Stimulated activated CD4-positive, alpha-beta T cell treated with anti-CD3 and anti-CD28 coated beads, Interleukin-15, amount 100 ng/mL, for 1 hour (primary cell): ENCODE data around the gene PKP3.
"Not testable (repeated sequence)": the region's sequence is repeated elsewhere in the genome, so short reads cannot be mapped to it uniquely, and the experiment has no call there.

Source experiments
- DNase-seq, 2 donors: peaks; one replicate each; pipeline ENCODE4 v3.0.0-alpha.2; 2020; ENCODE audit warnings: low read depth in 1 of 2, low spot score in 1 of 2

Gene PKP3

DNA sequence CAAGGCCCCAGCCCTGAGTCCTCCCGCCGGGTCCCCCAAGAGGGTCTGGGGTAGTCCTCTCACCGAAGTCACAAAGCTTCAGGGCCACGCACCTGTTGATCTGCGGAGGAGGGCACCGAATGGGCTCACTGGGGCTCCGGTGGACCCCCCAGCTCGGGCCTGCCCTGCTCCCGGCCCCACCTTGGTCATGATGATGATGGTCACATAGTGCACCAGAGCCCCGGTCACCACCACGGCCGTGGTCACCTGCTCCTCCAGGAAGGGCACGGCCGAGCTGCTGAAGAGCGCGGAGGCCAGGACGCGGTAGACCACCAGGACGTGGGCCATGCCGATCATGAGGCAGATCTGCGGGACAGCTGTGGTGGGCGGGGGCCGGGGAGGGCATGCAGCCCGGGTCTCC lies 34.3 kb downstream of the PKP3 start:
- DNase-seq, result no peak

- no peak for DNase-seq
These were observed 35.4 kb downstream of the PKP3 start for GRCh38 chr11:429391-429790.

GRCh38 chr11:429931-430456 lies 36.0 kb downstream of the PKP3 start:
- no peak for DNase-seq

DNA sequence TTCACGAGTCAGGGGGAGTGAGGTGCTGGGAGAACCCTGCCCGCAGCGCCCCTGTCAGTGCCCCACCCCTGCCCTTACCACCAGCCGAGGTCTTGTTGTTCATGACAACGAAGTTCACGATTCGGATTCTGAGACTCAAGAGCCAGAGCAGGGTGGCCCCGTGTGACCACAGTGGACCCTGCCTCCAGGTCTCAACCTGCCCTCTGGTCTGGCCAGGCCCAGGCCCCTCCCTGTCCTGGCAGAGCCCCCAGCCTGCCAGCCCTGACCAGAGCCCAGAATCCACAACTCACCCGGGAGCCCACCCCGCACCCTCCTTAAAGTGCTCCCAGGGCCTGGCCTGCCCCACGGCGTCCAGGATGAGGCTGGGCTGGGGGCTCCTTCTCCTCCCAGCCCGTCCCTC lies 37.9 kb downstream of the PKP3 start:
- no peak for DNase-seq

DNA sequence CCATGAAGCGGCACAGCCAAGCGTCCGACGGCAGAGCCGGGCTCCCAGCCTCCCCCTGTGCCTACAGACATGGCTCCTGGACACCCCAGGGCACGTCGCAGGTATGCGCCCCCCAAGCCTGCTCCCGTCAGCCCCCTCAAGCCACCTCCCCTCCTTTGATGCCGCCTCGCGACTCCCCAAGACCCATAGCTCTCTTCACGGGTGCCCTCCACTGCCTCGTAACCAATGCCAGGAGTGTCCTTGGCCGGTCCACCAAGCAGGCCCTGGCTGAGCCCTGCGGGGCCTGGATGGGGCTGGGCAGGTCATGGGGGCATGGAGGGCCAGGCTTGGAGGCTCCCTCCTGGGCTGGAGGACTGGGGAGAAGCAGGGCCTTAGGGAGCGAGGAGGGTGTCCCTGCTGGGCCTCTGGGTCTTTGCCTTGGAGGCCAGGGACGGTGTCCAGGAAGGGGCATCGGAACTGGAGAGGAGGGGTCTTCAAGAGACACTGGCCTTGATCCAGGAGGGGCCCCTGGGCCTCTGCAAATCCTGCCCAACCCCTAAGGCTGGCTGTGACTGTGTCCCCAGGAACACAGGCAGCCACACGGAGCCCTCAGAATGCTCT lies 38.6 kb downstream of the PKP3 start:
- no peak for DNase-seq

- DNase-seq, result no peak
These were observed 39.1 kb downstream of the PKP3 start for GRCh38 chr11:433111-433510.

DNA sequence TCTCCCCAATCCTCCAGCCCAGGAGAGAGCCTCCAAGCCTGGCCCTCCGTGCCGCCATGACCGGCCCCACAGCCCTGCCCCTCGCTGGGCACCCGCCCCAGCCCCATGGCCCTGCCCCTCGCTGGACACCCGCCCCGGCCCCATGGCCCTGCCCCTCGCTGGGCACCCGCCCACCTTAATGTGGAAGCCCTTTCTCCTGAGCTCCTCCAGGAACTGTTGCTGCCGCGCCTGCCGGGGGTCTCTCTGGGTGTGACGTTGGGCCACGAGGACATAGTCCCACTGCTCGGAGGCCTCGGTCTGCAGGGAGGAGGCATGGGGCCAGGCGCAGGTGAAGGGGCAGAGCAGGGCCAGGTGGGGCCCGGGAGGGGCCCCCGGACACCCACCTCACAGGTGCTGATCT lies 39.6 kb downstream of the PKP3 start:
- DNase-seq, result no peak

GRCh38 chr11:434496-434895 lies 40.5 kb downstream of the PKP3 start:
- no peak for DNase-seq

DNA sequence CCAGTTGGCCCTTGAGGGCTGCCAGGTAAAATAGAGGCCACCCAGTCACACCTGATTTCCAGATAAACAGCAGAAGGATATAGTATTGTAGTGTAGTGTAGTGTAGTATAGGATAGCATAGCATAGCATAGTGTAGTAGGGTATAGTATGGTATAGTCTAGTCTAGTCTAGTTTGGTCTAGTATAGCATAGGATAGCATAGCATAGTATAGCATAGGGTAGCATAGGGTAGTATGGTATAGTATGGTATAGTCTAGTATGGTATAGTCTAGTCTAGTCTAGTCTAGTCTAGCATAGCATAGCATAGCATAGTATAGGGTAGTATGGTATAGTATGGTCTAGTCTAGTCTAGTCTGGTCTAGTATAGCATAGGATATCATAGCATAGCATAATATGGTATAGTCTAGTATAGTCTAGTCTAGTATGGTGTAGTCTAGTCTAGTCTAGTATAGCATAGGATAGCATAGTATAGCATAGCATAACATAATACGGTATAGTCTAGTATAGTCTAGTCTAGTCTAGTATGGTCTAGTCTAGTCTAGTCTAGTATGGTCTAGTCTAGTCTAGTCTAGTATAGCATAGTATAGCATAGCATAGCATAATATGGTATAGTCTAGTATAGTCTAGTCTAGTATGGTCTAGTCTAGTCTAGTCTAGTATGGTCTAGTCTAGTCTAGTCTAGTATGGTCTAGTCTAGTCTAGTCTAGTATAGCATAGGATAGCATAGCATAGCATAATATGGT lies 41.2 kb downstream of the PKP3 start:
- DNase-seq, result not testable (repeated sequence)

- DNase-seq, result no peak
These were observed 43.3 kb downstream of the PKP3 start for GRCh38 chr11:437228-437870.

DNA sequence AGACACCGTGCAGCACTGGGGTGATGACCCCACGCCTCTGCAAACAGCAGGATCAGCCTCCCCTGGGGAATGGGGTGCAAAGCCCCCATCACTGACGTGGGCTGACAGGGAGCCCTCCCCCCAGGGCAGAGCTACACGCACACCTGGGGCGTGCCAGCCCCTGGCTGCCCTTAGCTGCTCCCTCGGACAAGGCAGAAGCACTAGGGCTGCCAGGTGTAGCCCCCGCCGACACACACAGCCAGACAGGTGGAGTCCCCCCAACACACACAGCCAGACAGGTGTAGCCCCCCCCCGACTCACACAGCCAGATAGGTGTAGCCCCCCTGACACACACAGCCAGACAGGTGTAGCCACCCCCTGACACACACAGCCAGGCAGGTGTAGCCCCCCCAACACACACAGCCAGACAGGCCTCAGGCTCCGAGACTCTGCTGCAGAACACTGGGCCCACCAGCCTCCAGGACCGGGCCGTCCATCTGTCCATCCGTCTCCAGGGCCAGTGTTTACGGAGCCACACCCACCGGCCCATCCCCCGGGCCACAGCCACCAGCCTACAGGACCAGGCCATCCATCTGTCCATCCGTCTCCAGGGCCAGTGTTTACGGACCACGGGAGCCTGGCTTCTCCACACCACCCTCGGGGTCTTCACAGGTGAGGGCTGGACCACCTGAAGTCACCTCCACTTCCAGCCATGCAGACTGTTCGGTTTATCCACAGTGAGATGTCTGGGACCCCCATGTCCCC lies 44.3 kb downstream of the PKP3 start:
- no peak for DNase-seq

DNA sequence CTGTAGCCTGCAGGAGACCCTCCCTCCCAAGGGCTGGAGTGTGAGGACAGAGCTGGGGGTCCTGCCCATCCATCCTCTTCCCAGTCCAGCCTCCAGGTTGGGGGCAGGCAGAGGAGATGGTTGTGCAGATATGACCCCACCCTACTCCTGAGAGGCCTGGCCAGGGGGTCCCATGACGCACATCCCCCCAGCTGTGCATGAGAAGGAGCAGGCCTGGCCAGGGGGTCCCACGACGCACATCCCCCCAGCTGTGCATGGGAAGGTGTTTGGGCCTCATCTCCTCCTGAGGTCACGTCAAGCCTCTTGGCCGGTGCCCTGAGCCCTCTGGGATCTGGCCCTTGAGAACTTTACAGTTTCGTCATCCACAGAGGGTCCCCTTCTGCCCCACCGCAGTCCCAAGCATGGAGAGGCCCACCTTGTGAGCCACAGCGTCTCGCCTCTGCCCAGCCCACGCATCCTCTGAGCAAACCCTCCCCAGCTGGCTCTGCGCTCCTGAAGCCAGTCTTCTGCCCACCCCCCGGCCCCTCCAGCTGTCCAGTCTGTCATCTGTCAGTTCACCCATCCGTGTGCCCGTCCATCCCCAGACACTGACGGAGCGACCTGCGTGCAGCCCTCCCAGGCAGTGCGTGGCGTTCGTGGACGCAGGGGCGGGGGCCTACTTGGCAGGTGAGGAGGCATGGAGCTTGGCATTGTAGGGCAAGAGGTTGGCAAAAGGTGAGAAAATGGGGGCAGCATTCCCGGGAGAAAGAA lies 45.5 kb downstream of the PKP3 start:
- no peak for DNase-seq

DNA sequence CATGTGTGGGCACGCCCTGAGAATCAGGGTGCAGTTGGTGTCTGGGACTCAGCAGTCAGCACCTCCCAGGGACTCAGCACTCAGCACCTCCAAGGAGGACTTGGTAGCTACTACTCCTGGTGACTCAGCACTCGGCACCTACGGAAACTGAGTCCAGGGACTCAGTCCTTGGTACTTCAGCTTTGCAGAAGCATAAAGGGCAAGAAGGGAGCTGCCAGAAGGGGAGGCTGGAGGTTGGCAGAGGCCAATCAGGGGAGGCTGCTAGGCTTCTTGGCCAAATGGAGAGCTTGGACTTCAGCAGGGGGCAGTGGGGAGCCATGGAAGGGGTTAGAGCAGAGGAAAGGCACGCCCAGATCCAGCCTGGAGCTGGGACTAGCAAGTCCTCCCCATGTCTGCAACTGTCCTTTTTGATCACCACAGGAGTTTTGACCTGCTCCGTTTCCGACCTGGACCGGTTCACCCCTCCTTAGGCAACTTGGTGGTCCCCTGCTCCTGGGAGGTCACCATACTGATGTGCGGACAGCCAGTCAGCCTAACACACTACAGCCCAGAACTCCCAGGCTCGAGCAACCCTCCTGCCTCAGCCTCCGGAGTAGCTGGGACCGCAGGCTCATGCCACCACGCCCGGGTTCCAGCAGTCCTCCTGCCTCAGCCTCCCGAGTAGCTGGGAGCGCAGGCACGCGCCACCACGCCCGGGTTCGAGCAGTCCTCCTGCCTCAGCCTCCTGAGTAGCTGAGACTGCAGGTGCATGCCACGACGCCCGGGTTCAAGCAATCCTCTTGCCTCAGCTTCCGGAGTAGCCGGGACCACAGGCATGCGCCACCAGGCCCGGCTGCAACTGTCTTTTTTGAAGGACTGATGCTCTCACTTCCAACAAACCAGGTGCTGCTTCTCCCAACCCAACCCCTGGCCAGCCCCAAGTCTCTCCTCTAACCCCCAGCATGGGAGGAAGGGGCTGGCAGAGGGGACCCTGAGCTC lies 46.3 kb downstream of the PKP3 start:
- DNase-seq, result no peak

DNA sequence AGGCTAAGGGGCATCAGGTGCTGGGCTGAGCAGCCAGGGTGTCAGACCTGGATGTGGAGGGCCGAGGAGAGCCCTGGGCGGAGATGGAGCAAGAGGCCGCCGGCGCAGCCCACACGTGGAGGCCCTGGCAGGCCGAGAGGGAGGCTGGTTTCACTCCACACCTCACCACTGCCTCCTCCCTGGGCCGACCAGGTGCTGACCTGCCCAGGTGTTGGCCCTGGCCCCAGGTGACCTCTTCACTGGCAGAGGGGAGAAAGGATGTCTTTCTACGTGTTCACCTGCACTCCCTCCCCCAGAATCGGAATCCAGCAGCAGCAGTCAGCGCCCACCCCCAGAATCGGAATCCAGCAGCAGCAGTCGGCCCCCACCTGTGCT lies 47.0 kb downstream of the PKP3 start:
- no peak for DNase-seq

DNA sequence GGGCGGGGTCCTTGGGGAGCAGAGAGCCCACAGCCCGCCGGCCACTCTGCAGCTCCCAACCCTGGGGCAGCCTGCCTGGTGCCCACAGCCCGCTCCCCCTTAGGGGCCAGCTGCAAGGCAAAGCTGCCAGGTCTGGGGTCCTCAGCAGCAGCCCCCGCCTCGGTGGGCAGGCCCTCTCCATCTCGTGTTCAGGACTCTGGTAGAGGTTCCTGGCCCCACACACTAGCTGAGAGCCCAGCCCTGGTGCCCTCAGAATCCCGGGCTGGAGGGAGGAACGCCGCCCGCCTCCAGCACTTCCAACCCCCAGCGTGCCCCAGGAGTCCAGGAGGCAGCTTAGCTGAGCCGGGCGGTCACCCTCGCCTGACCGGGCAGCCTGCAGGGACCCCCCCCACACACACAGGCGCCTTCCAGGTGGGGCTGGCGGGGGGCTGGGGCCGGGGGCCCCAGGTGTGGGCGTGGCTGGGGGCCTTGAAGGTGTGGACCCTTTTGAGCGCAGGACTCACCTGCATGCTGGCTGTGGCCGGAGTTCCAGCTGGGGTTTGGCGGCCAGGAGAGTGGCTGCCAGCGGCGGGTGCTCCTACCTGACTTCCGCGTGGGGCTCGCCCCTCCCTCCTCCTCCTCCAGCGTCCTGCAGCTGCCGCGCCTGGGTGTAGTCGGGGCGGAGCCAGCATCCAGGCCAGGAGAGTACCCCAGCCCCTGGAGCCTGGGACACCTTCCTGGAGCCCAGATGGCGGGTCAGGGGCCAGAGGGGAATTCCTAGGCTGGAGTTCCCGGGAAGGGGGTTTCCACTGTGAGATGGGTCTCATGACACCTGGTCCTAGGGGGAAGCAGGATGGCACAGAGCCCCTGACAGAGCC lies 47.6 kb downstream of the PKP3 start, which contains the start of gene ANO9:
TSS of gene ANO9 (minus strand) at position 594 of the 857 bp plus-strand sequence. CDS start at position 509, 85 bp downstream.
- DNase-seq, result peak; percentile 28 to 47

- DNase-seq, result no peak
These were observed 48.6 kb downstream of the PKP3 start for GRCh38 chr11:442611-443081.

GRCh38 chr11:443542-444199 lies 49.7 kb downstream of the PKP3 start:
- no peak for DNase-seq
